GM06990 (cell line): Measurements from ENCODE around the gene RYR2.

Source experiments
- DNase-seq: peaks from one replicate; pipeline ENCODE4 v3.0.0-alpha.2; 2011; ENCODE audit not compliant: insufficient read length; ENCODE audit errors: extremely low read depth
- H3K27me3 ChIP-seq: replicated peaks from 2 replicates; pipeline ENCODE4 v1.6.0; 2011; ENCODE audit warnings: low read length; ENCODE audit not compliant: control insufficient read depth, insufficient read depth
- H3K36me3 ChIP-seq: 2 replicates; pipeline ENCODE4 v1.5.1; 2011; ENCODE audit warnings: low read length; ENCODE audit not compliant: control insufficient read depth, insufficient read depth
- H3K4me3 ChIP-seq: replicated peaks from 2 replicates; pipeline ENCODE4 v1.5.1; 2011; ENCODE audit warnings: low read depth, mild to moderate bottlenecking, control low read depth, low read length
- TF ChIP-seq, protein P1 (sequence below): IDR thresholded peaks from 2 replicates; pipeline ENCODE4 v1.5.1; 2011; ENCODE audit warnings: low read length, control low read depth, mild to moderate bottlenecking, inconsistent platforms; ENCODE audit not compliant: insufficient read depth, poor library complexity, severe bottlenecking

RYR2 gene

DNA sequence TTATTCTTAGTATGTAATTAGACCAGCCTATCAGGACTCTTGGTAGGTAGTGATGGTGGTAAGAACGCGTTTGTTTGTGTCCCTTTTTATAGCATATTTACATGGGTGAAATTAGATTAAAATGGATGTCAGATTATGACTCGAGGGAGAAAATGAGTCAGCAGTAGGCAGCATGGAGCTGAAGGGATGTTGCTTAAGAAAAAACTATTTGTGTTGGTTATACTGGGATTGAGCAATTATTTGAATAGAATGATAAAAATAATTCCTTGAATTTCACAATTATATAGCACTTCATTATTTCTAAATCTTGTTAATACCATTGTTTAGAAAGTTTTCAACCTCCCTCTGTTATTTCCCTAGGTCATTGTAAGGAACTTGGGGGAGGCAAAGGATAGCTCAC, 348.8 kb downstream of the RYR2 start:
- no peak for DNase-seq
- H3K27me3 ChIP-seq, result no peaks in the 10 kb centered on the region
- H3K4me3 ChIP-seq, result no peak overlapping the region
- TF ChIP-seq, protein P1, sequence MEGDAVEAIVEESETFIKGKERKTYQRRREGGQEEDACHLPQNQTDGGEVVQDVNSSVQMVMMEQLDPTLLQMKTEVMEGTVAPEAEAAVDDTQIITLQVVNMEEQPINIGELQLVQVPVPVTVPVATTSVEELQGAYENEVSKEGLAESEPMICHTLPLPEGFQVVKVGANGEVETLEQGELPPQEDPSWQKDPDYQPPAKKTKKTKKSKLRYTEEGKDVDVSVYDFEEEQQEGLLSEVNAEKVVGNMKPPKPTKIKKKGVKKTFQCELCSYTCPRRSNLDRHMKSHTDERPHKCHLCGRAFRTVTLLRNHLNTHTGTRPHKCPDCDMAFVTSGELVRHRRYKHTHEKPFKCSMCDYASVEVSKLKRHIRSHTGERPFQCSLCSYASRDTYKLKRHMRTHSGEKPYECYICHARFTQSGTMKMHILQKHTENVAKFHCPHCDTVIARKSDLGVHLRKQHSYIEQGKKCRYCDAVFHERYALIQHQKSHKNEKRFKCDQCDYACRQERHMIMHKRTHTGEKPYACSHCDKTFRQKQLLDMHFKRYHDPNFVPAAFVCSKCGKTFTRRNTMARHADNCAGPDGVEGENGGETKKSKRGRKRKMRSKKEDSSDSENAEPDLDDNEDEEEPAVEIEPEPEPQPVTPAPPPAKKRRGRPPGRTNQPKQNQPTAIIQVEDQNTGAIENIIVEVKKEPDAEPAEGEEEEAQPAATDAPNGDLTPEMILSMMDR, result no peak
- H3K36me3 ChIP-seq, result no peaks in the 10 kb centered on the region

DNA sequence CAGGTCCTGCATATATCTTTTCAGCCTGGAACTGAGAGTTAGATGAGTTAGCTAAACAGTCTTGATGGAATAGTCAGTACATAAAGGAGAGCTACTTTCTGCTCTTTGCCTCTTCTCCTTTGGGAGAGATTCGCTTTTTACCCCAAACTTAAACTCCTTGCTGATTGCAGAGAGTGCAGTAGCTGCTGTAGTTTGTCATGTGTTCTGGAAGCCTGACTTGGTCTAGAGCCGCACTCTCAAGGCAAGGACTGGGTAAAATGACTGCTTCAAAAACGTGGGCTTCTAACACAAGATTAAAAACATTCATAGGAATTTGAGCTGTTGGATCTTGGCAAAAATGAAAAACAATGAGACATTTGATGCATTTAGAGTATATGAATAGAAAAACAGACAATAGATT, 351.6 kb downstream of the RYR2 start:
- DNase-seq, result no peak
- Histone ChIP-seq H3K4me3 (no peak overlapping the region), H3K27me3 (no peaks in the 10 kb centered on the region), H3K36me3 (no peaks in the 10 kb centered on the region)
- TF ChIP-seq, protein P1, result no peak

DNA sequence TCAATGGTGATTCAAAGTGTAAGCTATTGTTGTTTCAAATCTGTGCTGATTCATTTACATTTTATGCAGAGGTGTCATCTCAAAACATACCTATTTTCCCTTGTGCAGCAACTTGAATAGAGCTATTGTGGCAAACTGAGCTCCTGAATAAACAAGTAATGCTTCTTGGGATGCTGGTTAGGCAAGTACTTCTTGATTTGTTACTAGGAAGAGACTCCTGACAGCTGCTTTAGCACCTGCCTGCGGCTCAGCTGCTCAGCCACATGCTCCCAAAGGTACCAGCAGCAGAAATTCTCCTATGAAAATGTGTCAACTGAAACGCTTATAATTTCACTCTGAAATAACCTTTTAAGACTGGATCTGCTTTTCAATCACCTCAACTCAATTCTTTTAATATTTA, 352.3 kb downstream of the RYR2 start:
- no peak for DNase-seq
- no peak overlapping the region for H3K4me3 ChIP-seq
- H3K36me3 ChIP-seq, result no peaks in the 10 kb centered on the region
- no peaks in the 10 kb centered on the region for H3K27me3 ChIP-seq
- TF ChIP-seq, protein P1, result no peak

DNA sequence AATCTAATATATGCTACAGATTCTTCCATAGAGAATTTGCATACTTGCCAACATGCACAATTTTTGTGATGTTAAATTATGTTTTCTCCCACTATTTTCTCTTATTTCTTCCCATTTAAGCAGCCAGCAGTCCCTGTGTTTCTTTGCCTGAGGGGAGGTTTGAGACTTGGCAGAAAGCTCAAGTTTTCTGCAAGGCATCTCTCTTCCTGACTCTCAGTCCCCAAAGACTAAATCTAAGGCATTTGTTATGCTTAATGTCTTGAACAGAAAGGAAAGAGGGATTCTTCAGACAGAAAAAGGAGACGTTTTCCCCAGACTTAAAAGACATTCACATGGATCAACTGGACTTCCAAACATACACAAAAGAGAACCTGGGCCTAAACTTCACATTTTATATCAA, 354.4 kb downstream of the RYR2 start:
- Histone ChIP-seq H3K36me3 (no peaks in the 10 kb centered on the region), H3K4me3 (no peak overlapping the region), H3K27me3 (no peaks in the 10 kb centered on the region)
- TF ChIP-seq, protein P1, result no peak
- no peak for DNase-seq

DNA sequence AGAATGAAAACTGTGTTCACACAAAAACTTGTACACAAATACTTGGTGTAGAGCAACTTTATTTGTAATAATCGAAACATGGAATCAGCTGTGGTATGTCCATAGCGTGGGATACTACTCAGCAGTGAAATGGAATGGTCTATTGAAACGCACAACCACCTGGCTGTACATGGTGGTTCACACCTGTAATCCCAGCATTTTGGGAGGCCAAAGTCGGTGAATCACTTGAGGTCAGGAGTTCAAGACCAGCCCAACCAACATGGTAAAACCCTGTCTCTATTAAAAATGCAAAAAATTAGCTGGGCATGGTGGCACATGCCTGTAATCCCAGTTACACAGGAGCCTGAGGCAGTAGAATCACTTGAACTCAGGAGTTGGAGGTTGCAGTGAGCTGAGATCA, 356.8 kb downstream of the RYR2 start:
- H3K36me3 ChIP-seq, result no peaks in the 10 kb centered on the region
- no peaks in the 10 kb centered on the region for H3K27me3 ChIP-seq
- TF ChIP-seq, protein P1, result no peak
- DNase-seq, result no peak
- no peak overlapping the region for H3K4me3 ChIP-seq

DNA sequence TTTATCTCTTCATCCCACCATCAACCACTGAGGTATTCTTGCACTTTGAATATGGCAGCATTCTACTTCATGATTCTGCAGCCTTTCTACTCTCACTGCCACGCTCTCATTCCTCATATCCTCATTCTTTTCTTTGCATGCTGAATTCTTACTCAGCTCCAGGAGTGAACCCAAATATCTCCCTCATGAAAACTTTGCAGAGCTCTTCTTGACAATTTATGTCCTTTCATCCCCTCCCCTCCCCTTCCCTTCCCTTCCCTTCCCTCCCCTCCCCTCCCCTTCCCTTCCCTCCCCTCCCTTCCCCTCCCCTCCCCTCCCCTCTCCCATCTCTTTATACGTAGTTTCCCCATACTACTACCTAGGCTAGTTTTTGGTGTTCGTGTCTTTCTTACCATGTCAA, 363.9 kb downstream of the RYR2 start:
- Histone ChIP-seq H3K27me3 (no peaks in the 10 kb centered on the region), H3K4me3 (no peak overlapping the region), H3K36me3 (no peaks in the 10 kb centered on the region)
- DNase-seq, result no peak
- TF ChIP-seq, protein P1, result no peak
